ENCODE results near the gene UHRF1.
"Not testable (repeated sequence)": the region's sequence is repeated elsewhere in the genome, so short reads cannot be mapped to it uniquely, and the experiment has no call there.

UHRF1 gene

GRCh38 chr19:4937060-4937459 lies 27.8 kb downstream of the UHRF1 start:
- Histone ChIP-seq H3K4me3 (no peak overlapping the region), H3K9ac (ENCODE audit: insufficient read length) (no peak overlapping the region), H3K27ac (no peak overlapping the region), H3K36me3 (ENCODE audit: insufficient read depth, low read length) (peaks cover 68% of the 10 kb centered on the region), H3K9me3 (ENCODE audit: low read depth, low read length) (no peaks in the 10 kb centered on the region)
- DNase-seq (ENCODE audit: low read depth, low spot score): no peak
- no peak for TF ChIP-seq POLR2AphosphoS5 (IDR thresholded peaks at IDR 0.05; ENCODE audit: borderline replicate concordance, low read depth, low read length)
- TF ChIP-seq EZH2 (IDR thresholded peaks at IDR 0.05): no peak
- no peak for TF ChIP-seq FOXP2 (optimal IDR thresholded peaks at IDR 0.05; ENCODE audit: control extremely low read depth, extremely low read length, insufficient read depth)

- peaks cover 61% of the 10 kb centered on the region for H3K36me3 ChIP-seq (ENCODE audit: insufficient read depth, low read length)
- DNase-seq (ENCODE audit: low read depth, low spot score); H3K9me3 ChIP-seq (ENCODE audit: low read depth, low read length); H3K4me3 ChIP-seq; H3K9ac ChIP-seq (ENCODE audit: insufficient read length): not testable (repeated sequence)
- H3K27ac ChIP-seq: peak overlapping the region; percentile 64; the same call in 1 of the 2 replicates
Measured at GRCh38 chr19:4938461-4938860, 29.2 kb downstream of the UHRF1 start.

GRCh38 chr19:4939466-4939865 lies 30.2 kb downstream of the UHRF1 start:
- H3K9me3 ChIP-seq (ENCODE audit: low read depth, low read length): no peaks in the 10 kb centered on the region
- H3K4me3 ChIP-seq: no peak overlapping the region
- H3K27ac ChIP-seq: no peak overlapping the region
- TF ChIP-seq FOXP2 (optimal IDR thresholded peaks at IDR 0.05; ENCODE audit: control extremely low read depth, extremely low read length, insufficient read depth): no peak
- TF ChIP-seq POLR2AphosphoS5 (IDR thresholded peaks at IDR 0.05; ENCODE audit: borderline replicate concordance, low read depth, low read length): no peak
- TF ChIP-seq EZH2 (IDR thresholded peaks at IDR 0.05): no peak
- no peak overlapping the region for H3K9ac ChIP-seq (ENCODE audit: insufficient read length)
- peaks cover 63% of the 10 kb centered on the region for H3K36me3 ChIP-seq (ENCODE audit: insufficient read depth, low read length)
- DNase-seq (ENCODE audit: low read depth, low spot score): no peak

GRCh38 chr19:4941638-4942169 lies 32.4 kb downstream of the UHRF1 start:
- H3K27ac ChIP-seq; H3K9ac ChIP-seq (ENCODE audit: insufficient read length); H3K4me3 ChIP-seq; DNase-seq (ENCODE audit: low read depth, low spot score); H3K9me3 ChIP-seq (ENCODE audit: low read depth, low read length): not testable (repeated sequence)
- peaks cover 65% of the 10 kb centered on the region for H3K36me3 ChIP-seq (ENCODE audit: insufficient read depth, low read length)

GRCh38 chr19:4950650-4951049 lies 41.3 kb downstream of the UHRF1 start:
- H3K27ac ChIP-seq; H3K9me3 ChIP-seq (ENCODE audit: low read depth, low read length); DNase-seq (ENCODE audit: low read depth, low spot score); H3K9ac ChIP-seq (ENCODE audit: insufficient read length); H3K4me3 ChIP-seq: not testable (repeated sequence)
- H3K36me3 ChIP-seq (ENCODE audit: insufficient read depth, low read length): peaks cover 83% of the 10 kb centered on the region

GRCh38 chr19:4951656-4952055 lies 42.4 kb downstream of the UHRF1 start:
- no peak for DNase-seq (ENCODE audit: low read depth, low spot score)
- Histone ChIP-seq H3K36me3 (ENCODE audit: insufficient read depth, low read length) (peaks cover 79% of the 10 kb centered on the region), H3K4me3 (no peak overlapping the region), H3K9ac (ENCODE audit: insufficient read length) (no peak overlapping the region), H3K9me3 (ENCODE audit: low read depth, low read length) (no peaks in the 10 kb centered on the region), H3K27ac (no peak overlapping the region)
- TF ChIP-seq FOXP2 (optimal IDR thresholded peaks at IDR 0.05; ENCODE audit: control extremely low read depth, extremely low read length, insufficient read depth) (no peak), EZH2 (IDR thresholded peaks at IDR 0.05) (no peak), POLR2AphosphoS5 (IDR thresholded peaks at IDR 0.05; ENCODE audit: borderline replicate concordance, low read depth, low read length) (no peak)

- DNase-seq (ENCODE audit: low read depth, low spot score): no peak
- TF ChIP-seq EZH2 (IDR thresholded peaks at IDR 0.05): no peak
- TF ChIP-seq FOXP2 (optimal IDR thresholded peaks at IDR 0.05; ENCODE audit: control extremely low read depth, extremely low read length, insufficient read depth): no peak
- no peak for TF ChIP-seq POLR2AphosphoS5 (IDR thresholded peaks at IDR 0.05; ENCODE audit: borderline replicate concordance, low read depth, low read length)
- Histone ChIP-seq H3K36me3 (ENCODE audit: insufficient read depth, low read length) (peaks cover 76% of the 10 kb centered on the region), H3K9me3 (ENCODE audit: low read depth, low read length) (no peaks in the 10 kb centered on the region), H3K4me3 (no peak overlapping the region), H3K27ac (no peak overlapping the region; the same call in 1 of the 2 replicates), H3K9ac (ENCODE audit: insufficient read length) (no peak overlapping the region)
Measured at GRCh38 chr19:4952945-4953344, 43.6 kb downstream of the UHRF1 start.

GRCh38 chr19:4954320-4955149 lies 45.2 kb downstream of the UHRF1 start:
- not testable (repeated sequence) for H3K4me3 ChIP-seq; DNase-seq (ENCODE audit: low read depth, low spot score); H3K9ac ChIP-seq (ENCODE audit: insufficient read length); H3K9me3 ChIP-seq (ENCODE audit: low read depth, low read length)
- Histone ChIP-seq H3K27ac (peak overlapping the region; percentile 51; the same call in 1 of the 2 replicates), H3K36me3 (ENCODE audit: insufficient read depth, low read length) (peaks cover 79% of the 10 kb centered on the region)

- TF ChIP-seq POLR2AphosphoS5 (IDR thresholded peaks at IDR 0.05; ENCODE audit: borderline replicate concordance, low read depth, low read length) (no peak), FOXP2 (optimal IDR thresholded peaks at IDR 0.05; ENCODE audit: control extremely low read depth, extremely low read length, insufficient read depth) (no peak), EZH2 (IDR thresholded peaks at IDR 0.05) (no peak)
Measured at GRCh38 chr19:4955274-4955673, 46.0 kb downstream of the UHRF1 start.

More at GRCh38 chr19:4955274-4955673, 46.0 kb downstream of the UHRF1 start:
- no peak for DNase-seq (ENCODE audit: low read depth, low spot score)
- no peaks in the 10 kb centered on the region for H3K9me3 ChIP-seq (ENCODE audit: low read depth, low read length)
- H3K4me3 ChIP-seq: no peak overlapping the region
- H3K27ac ChIP-seq: no peak overlapping the region
- H3K36me3 ChIP-seq (ENCODE audit: insufficient read depth, low read length): peaks cover 82% of the 10 kb centered on the region
- no peak overlapping the region for H3K9ac ChIP-seq (ENCODE audit: insufficient read length)
